Trophoblast cell (in vitro differentiated cells and primary cell): ENCODE data around the gene DNMT3B.

Experiments used
- DNase-seq, 2 donors: peaks; one replicate each; pipeline ENCODE4 v3.0.0-alpha.2; 2016
- H2AFZ ChIP-seq: 2 replicates; pipeline ENCODE4 v1.6.1; 2013; ENCODE audit warnings: low read length, moderate library complexity, mild to moderate bottlenecking; ENCODE audit not compliant: insufficient read depth, poor library complexity
- H2AK5ac ChIP-seq: 2 replicates; pipeline ENCODE4 v1.6.1; 2013; ENCODE audit warnings: mild to moderate bottlenecking, low read length
- H2BK120ac ChIP-seq: 2 replicates; pipeline ENCODE4 v1.6.1; 2013; ENCODE audit warnings: low read length, mild to moderate bottlenecking, moderate library complexity; ENCODE audit not compliant: insufficient read depth, poor library complexity
- H2BK12ac ChIP-seq: 2 replicates; pipeline ENCODE4 v1.6.1; 2013; ENCODE audit warnings: mild to moderate bottlenecking, low read length, moderate library complexity
- H2BK5ac ChIP-seq: 2 replicates; pipeline ENCODE4 v1.6.1; 2013; ENCODE audit warnings: low read length, low read depth, moderate library complexity, mild to moderate bottlenecking; ENCODE audit not compliant: poor library complexity
- H3K14ac ChIP-seq: 2 replicates; pipeline ENCODE4 v1.6.1; 2013; ENCODE audit warnings: mild to moderate bottlenecking, low read length
- H3K18ac ChIP-seq: 2 replicates; pipeline ENCODE4 v1.6.1; 2013; ENCODE audit warnings: mild to moderate bottlenecking, low read length
- H3K23ac ChIP-seq: 2 replicates; pipeline ENCODE4 v1.6.1; 2013; ENCODE audit warnings: low read length
- H3K27ac ChIP-seq: 2 replicates; pipeline ENCODE4 v1.5.1; 2013; ENCODE audit warnings: low read depth, mild to moderate bottlenecking, inconsistent platforms, low read length, moderate library complexity
- H3K27me3 ChIP-seq: 2 replicates; pipeline ENCODE4 v1.6.1; 2013; ENCODE audit warnings: inconsistent platforms, mild to moderate bottlenecking, low read length, moderate library complexity; ENCODE audit not compliant: insufficient read depth
- H3K36me3 ChIP-seq, 2 experiments: 1 replicate in 1 of 2; 2 replicates in 1 of 2; pipeline ENCODE4 v1.6.1; 2013; ENCODE audit warnings: low read length in 2 of 2, mild to moderate bottlenecking in 2 of 2, moderate library complexity in 1 of 2; ENCODE audit not compliant: insufficient read depth in 2 of 2, control insufficient read depth in 1 of 2
- H3K4ac ChIP-seq: 2 replicates; pipeline ENCODE4 v1.6.1; 2013; ENCODE audit warnings: low read depth, mild to moderate bottlenecking, low read length, moderate library complexity
- H3K4me1 ChIP-seq, 2 experiments: 1 replicate in 1 of 2; 2 replicates in 1 of 2; pipeline ENCODE4 v1.6.1; 2013; ENCODE audit warnings: low read length in 2 of 2, mild to moderate bottlenecking in 2 of 2, moderate library complexity in 1 of 2; ENCODE audit not compliant: insufficient read depth in 2 of 2, control insufficient read depth in 1 of 2
- H3K4me2 ChIP-seq: 2 replicates; pipeline ENCODE4 v1.6.1; 2013; ENCODE audit warnings: inconsistent platforms, mild to moderate bottlenecking, low read length, moderate library complexity
- H3K4me3 ChIP-seq: 2 replicates; pipeline ENCODE4 v1.5.1; 2013; ENCODE audit warnings: mild to moderate bottlenecking, low read depth, low read length, inconsistent platforms
- H3K79me1 ChIP-seq: one replicate; pipeline ENCODE4 v1.6.1; 2013; ENCODE audit warnings: low read length
- H3K79me2 ChIP-seq: 2 replicates; pipeline ENCODE4 v1.6.1; 2013; ENCODE audit warnings: low read length, mild to moderate bottlenecking; ENCODE audit not compliant: control insufficient read depth, insufficient read depth, poor library complexity
- H3K9ac ChIP-seq: 2 replicates; pipeline ENCODE4 v1.6.1; 2013; ENCODE audit warnings: mild to moderate bottlenecking, low read length
- H3K9me3 ChIP-seq: 2 replicates; pipeline ENCODE4 v1.6.1; 2013; ENCODE audit warnings: low read depth, mild to moderate bottlenecking, control low read depth, inconsistent platforms, low read length; ENCODE audit not compliant: insufficient read depth
- H4K12ac ChIP-seq: 2 replicates; pipeline ENCODE4 v1.6.1; 2013; ENCODE audit warnings: low read depth, mild to moderate bottlenecking, low read length, moderate library complexity
- H4K8ac ChIP-seq: 2 replicates; pipeline ENCODE4 v1.6.1; 2013; ENCODE audit warnings: low read depth, mild to moderate bottlenecking, low read length, moderate library complexity
- H4K91ac ChIP-seq: one replicate; pipeline ENCODE4 v1.6.1; 2013; ENCODE audit warnings: low read depth, mild to moderate bottlenecking, low read length, moderate library complexity
- WGBS: extraction: QIAGEN DNeasy Blood & Tissue Kit; methylation state at CpG from one replicate; pipeline ENCODE4 v1.1.7; 2013; ENCODE audit warnings: missing lambda C conversion rate; ENCODE audit not compliant: insufficient read length, insufficient coverage; ENCODE audit errors: extremely low coverage; 5-methylcytosine and 5-hydroxymethylcytosine counted together

Gene DNMT3B

DNA sequence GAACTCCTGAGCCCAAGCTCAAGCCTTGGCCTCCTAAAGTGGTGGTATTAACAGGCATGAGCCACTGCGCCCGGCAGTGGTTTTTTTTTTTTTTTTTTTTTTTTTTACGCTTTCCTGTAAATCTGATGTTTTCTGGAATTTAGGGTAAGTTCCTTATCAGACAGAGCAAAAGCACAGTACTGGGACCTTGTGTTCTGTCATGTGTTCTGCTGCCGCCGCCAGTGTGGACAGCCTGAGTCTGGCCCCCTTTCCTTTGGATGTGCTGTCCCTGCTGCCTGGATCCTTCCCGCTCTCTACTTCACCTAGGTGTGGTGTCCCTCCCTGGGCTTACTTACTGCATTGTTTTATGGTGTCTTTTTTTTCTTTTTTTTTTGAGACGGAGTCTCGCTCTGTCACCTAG is 11.7 kb downstream of the DNMT3B start:
- Histone ChIP-seq H3K4ac (peak overlapping the region; percentile 55), H3K4me2 (no peak overlapping the region), H3K9ac (no peak overlapping the region), H3K79me2 (peaks cover 11% of the 10 kb centered on the region), H2AK5ac (no peak overlapping the region), H3K14ac (no peak overlapping the region), H3K23ac (no peak overlapping the region), H3K4me3 (no peak overlapping the region), H3K4me1 (peaks cover 7 to 14% of the 10 kb centered on the region in 2 experiments), H2BK5ac (no peak overlapping the region), H3K18ac (no peak overlapping the region), H2BK120ac (no peak overlapping the region), H3K36me3 (peaks cover under 1 to 8% of the 10 kb centered on the region in 2 experiments), H3K79me1 (peaks cover 2% of the 10 kb centered on the region), H4K12ac (no peak overlapping the region), H3K27me3 (no peaks in the 10 kb centered on the region), H3K9me3 (no peaks in the 10 kb centered on the region), H4K91ac (no peak overlapping the region), H2BK12ac (no peak overlapping the region), H2AFZ (no peak overlapping the region), H3K27ac (no peak overlapping the region), H4K8ac (no peak overlapping the region)
- no peak for DNase-seq
- WGBS, result no CpG with 5 or more reads among the region's 8 CpGs

- no peak overlapping the region for H2AFZ ChIP-seq
- H3K18ac ChIP-seq, result no peak overlapping the region
- no peak overlapping the region for H3K4me2 ChIP-seq
- H3K27me3 ChIP-seq, result no peaks in the 10 kb centered on the region
- no peak overlapping the region for H4K12ac ChIP-seq
- no peak overlapping the region for H2BK120ac ChIP-seq
- no peaks in the 10 kb centered on the region for H3K9me3 ChIP-seq
- no peak overlapping the region for H2BK5ac ChIP-seq
- no peak overlapping the region for H2BK12ac ChIP-seq
- no peak overlapping the region for H3K4me3 ChIP-seq
- H2AK5ac ChIP-seq, result no peak overlapping the region
- H4K8ac ChIP-seq, result no peak overlapping the region
- H3K23ac ChIP-seq, result no peak overlapping the region
- H3K79me1 ChIP-seq, result peaks cover 2% of the 10 kb centered on the region
- no peak overlapping the region for H3K14ac ChIP-seq
- no peak overlapping the region for H3K9ac ChIP-seq
- H3K27ac ChIP-seq, result no peak overlapping the region
- peaks cover 14% of the 10 kb centered on the region for H3K79me2 ChIP-seq
- H3K4ac ChIP-seq, result peak overlapping the region; percentile 61
- peaks cover 1 to 11% of the 10 kb centered on the region in 2 experiments for H3K36me3 ChIP-seq
- WGBS, result no CpG with 5 or more reads among the region's 10 CpGs
- peaks cover 7 to 14% of the 10 kb centered on the region in 2 experiments for H3K4me1 ChIP-seq
- no peak overlapping the region for H4K91ac ChIP-seq
- DNase-seq, result no peak
Observed at GRCh38 chr20:32775336-32775991, 13.3 kb downstream of the DNMT3B start.

GRCh38 chr20:32777177-32777956 is 15.2 kb downstream of the DNMT3B start:
- Histone ChIP-seq H3K79me1 (peaks cover 2% of the 10 kb centered on the region), H3K36me3 (peaks cover 13 to 22% of the 10 kb centered on the region in 2 experiments), H3K27me3 (no peaks in the 10 kb centered on the region), H3K18ac (peak overlapping the region; percentile 16), H3K4me3 (no peak overlapping the region), H4K12ac (no peak overlapping the region), H3K14ac (peak overlapping the region; percentile 1), H3K4me1 (peaks cover 7 to 14% of the 10 kb centered on the region in 2 experiments), H3K79me2 (peaks cover 14% of the 10 kb centered on the region), H2BK5ac (no peak overlapping the region), H3K4ac (peak overlapping the region; percentile 34), H4K91ac (peak overlapping the region; percentile 10), H2BK120ac (no peak overlapping the region), H3K23ac (no peak overlapping the region), H2AK5ac (no peak overlapping the region), H2AFZ (no peak overlapping the region), H3K4me2 (no peak overlapping the region), H3K9me3 (no peaks in the 10 kb centered on the region), H3K9ac (no peak overlapping the region), H3K27ac (no peak overlapping the region), H4K8ac (no peak overlapping the region), H2BK12ac (peak overlapping the region; percentile 9)
- DNase-seq, result no peak
- no CpG with 5 or more reads among the region's 8 CpGs for WGBS

DNA sequence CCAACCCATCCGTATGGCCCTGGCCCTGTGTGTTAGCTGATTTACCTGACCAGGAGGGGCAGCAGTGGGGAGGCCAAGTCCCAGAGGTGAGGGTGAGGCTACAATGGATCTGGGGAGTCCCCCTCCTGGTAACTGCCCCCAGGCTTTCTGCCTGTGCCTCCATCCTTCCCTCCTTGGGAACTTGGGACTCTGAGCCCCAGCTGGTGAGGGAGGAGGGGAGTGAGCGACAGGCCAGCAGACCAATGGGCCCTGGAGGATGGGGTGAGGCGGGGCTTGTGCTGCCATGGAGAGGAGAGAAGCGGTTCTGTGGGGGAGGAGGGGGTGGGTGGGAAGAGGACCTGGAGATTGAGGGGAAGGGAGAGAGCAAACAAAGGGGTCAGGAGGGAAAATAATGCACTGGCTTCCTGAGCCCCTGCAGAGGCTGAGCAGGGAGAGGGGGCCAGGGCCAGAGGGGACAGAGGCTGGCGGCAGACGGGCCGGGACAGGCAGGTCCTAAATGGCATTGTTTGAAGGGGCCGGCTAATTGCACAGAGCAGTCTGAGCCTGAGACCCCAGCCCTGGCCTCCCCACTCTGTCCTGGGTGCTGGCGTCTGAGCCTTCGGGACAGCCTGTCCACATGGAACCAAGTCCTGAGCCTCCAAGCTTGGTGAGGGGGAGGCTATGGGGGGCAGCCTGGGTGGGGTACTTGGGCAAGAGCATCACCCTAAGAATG is 17.5 kb downstream of the DNMT3B start:
- peaks cover 2% of the 10 kb centered on the region for H3K79me1 ChIP-seq
- peaks cover 10% of the 10 kb centered on the region for H3K79me2 ChIP-seq
- no CpG with 5 or more reads among the region's 10 CpGs for WGBS
- DNase-seq, result no peak
- no peak overlapping the region for H3K27ac ChIP-seq
- H4K12ac ChIP-seq, result no peak overlapping the region
- no peak overlapping the region for H3K4me3 ChIP-seq
- H3K23ac ChIP-seq, result no peak overlapping the region
- no peak overlapping the region for H2BK5ac ChIP-seq
- H3K4me2 ChIP-seq, result no peak overlapping the region
- H3K27me3 ChIP-seq, result no peaks in the 10 kb centered on the region
- H3K36me3 ChIP-seq, result peaks cover 22 to 29% of the 10 kb centered on the region in 2 experiments
- no peak overlapping the region for H3K14ac ChIP-seq
- no peak overlapping the region for H3K18ac ChIP-seq
- H3K4me1 ChIP-seq, result peaks cover 7 to 14% of the 10 kb centered on the region in 2 experiments
- H4K91ac ChIP-seq, result no peak overlapping the region
- no peak overlapping the region for H3K9ac ChIP-seq
- H2BK120ac ChIP-seq, result no peak overlapping the region
- peaks cover 2% of the 10 kb centered on the region for H3K9me3 ChIP-seq
- H2AK5ac ChIP-seq, result no peak overlapping the region
- no peak overlapping the region for H2AFZ ChIP-seq
- no peak overlapping the region for H3K4ac ChIP-seq
- no peak overlapping the region for H4K8ac ChIP-seq
- H2BK12ac ChIP-seq, result no peak overlapping the region
